IMR-90 (cell line): ENCODE data around the gene RSRC2. TPM values are rescaled to one million over a fixed set of nuclear protein-coding genes. Genes with fewer than 3 reads are reported as not detected.

Experiments used
- ATAC-seq: fragments of 200-7000 bp; cut with Tn5 transposase; 2 replicates; pipeline ENCODE4 v1.9.1; 2020; ENCODE audit warnings: low read depth, mild to moderate bottlenecking, moderate library complexity
- BruUV-seq: library from RNA; stranded (reverse); fragments of 400-500 nt; replicated peaks from 2 replicates; lab custom pipeline; 2021; lab: Mats Ljungman, UMichigan
- CTCF ChIA-PET: fragments of 300-600 bp; formaldehyde crosslinking; extraction: SDS; loops from one replicate; lab custom pipeline; 2021; ENCODE audit warnings: antibody characterized with exemption; lab: Yijun Ruan, JAX
- POLR2A ChIA-PET: fragments of 300-600 bp; sonication (Branson Sonifier 250); formaldehyde crosslinking; loops from one replicate; lab custom pipeline; 2022; ENCODE audit warnings: antibody characterized with exemption; ENCODE audit not compliant: unreplicated experiment; lab: Charles Lee
- DNase-seq: peaks from one replicate; pipeline ENCODE4 v3.0.0; 2013
- H2AFZ ChIP-seq: replicated peaks from 2 replicates; pipeline ENCODE3; 2013; ENCODE audit warnings: low read length, mild to moderate bottlenecking; ENCODE audit not compliant: poor library complexity
- H2AK5ac ChIP-seq: 2 replicates; pipeline ENCODE4 v1.6.1; 2013; ENCODE audit warnings: low read depth, low read length, inconsistent platforms
- H2AK9ac ChIP-seq: replicated peaks from 2 replicates; pipeline ENCODE3; 2013; ENCODE audit warnings: mild to moderate bottlenecking, low read depth, low read length, moderate library complexity; ENCODE audit not compliant: poor library complexity
- H2BK120ac ChIP-seq: 2 replicates; pipeline ENCODE4 v1.6.1; 2013; ENCODE audit warnings: low read depth, low read length, inconsistent platforms
- H2BK15ac ChIP-seq: 3 replicates; pipeline ENCODE4 v1.6.1; 2013; ENCODE audit warnings: low read depth, low read length, inconsistent platforms
- H2BK20ac ChIP-seq: 2 replicates; pipeline ENCODE4 v1.6.1; 2013; ENCODE audit warnings: low read depth, mild to moderate bottlenecking, inconsistent platforms, low read length, moderate library complexity
- H2BK5ac ChIP-seq: 2 replicates; pipeline ENCODE4 v1.6.1; 2013; ENCODE audit warnings: mild to moderate bottlenecking, low read depth, low read length, inconsistent platforms; ENCODE audit not compliant: poor library complexity, severe bottlenecking
- H3K14ac ChIP-seq: replicated peaks from 2 replicates; pipeline ENCODE4 v1.6.1; 2013; ENCODE audit warnings: low read depth, low read length, inconsistent platforms
- H3K18ac ChIP-seq: 2 replicates; pipeline ENCODE4 v1.6.1; 2013; ENCODE audit warnings: low read depth, low read length, control low read depth
- H3K23ac ChIP-seq: 2 replicates; pipeline ENCODE4 v1.6.1; 2013; ENCODE audit warnings: low read depth, low read length, inconsistent platforms
- H3K27ac ChIP-seq: 2 replicates; pipeline ENCODE4 v1.5.1; 2013; ENCODE audit warnings: mild to moderate bottlenecking, control low read depth, low read length; ENCODE audit not compliant: insufficient read depth
- H3K27me3 ChIP-seq: 2 replicates; pipeline ENCODE4 v1.6.1; 2013; ENCODE audit warnings: low read length; ENCODE audit not compliant: control insufficient read depth, insufficient read depth
- H3K36me3 ChIP-seq: 2 replicates; pipeline ENCODE4 v1.6.1; 2013; ENCODE audit warnings: low read length, mixed read lengths; ENCODE audit not compliant: control insufficient read depth, insufficient read depth
- H3K4ac ChIP-seq: 2 replicates; pipeline ENCODE4 v1.6.1; 2013; ENCODE audit warnings: low read depth, low read length, inconsistent platforms
- H3K4me1 ChIP-seq: 2 replicates; pipeline ENCODE4 v1.6.1; 2013; ENCODE audit warnings: low read length, mixed read lengths; ENCODE audit not compliant: control insufficient read depth, insufficient read depth
- H3K4me2 ChIP-seq: 2 replicates; pipeline ENCODE4 v1.6.1; 2013; ENCODE audit warnings: low read depth, mild to moderate bottlenecking, control low read depth, low read length, moderate library complexity
- H3K4me3 ChIP-seq: 2 replicates; pipeline ENCODE4 v1.5.1; 2013; ENCODE audit warnings: low read depth, mild to moderate bottlenecking, control low read depth, low read length, moderate library complexity; ENCODE audit not compliant: insufficient read depth
- H3K56ac ChIP-seq: 2 replicates; pipeline ENCODE4 v1.6.1; 2013; ENCODE audit warnings: low read length, inconsistent platforms; ENCODE audit not compliant: insufficient read depth; ENCODE audit errors: extremely low read depth
- H3K79me1 ChIP-seq, 2 experiments: 2 replicates each; pipeline ENCODE4 v1.6.1; 2013; ENCODE audit warnings: low read length in 2 of 2, inconsistent platforms in 1 of 2, low read depth in 1 of 2
- H3K9ac ChIP-seq: 2 replicates; pipeline ENCODE4 v1.6.1; 2013; ENCODE audit warnings: low read depth, low read length, control low read depth
- H3K9me1 ChIP-seq: 2 replicates; pipeline ENCODE4 v1.6.1; 2013; ENCODE audit warnings: low read length, inconsistent platforms; ENCODE audit not compliant: insufficient read depth
- H3K9me3 ChIP-seq: 2 replicates; pipeline ENCODE4 v1.6.1; 2013; ENCODE audit warnings: low read length; ENCODE audit not compliant: control insufficient read depth, insufficient read depth
- H4K20me1 ChIP-seq: 2 replicates; pipeline ENCODE4 v1.6.1; 2013; ENCODE audit warnings: low read length, inconsistent platforms; ENCODE audit not compliant: insufficient read depth
- H4K5ac ChIP-seq: 2 replicates; pipeline ENCODE4 v1.6.1; 2013; ENCODE audit warnings: mild to moderate bottlenecking, low read depth, low read length, control low read depth
- H4K8ac ChIP-seq, 2 experiments: 2 replicates each; pipeline ENCODE4 v1.6.1; 2013; ENCODE audit warnings: low read depth in 2 of 2, low read length in 2 of 2, control low read depth in 1 of 2, inconsistent platforms in 1 of 2
- H4K91ac ChIP-seq: 2 replicates; pipeline ENCODE4 v1.6.1; 2013; ENCODE audit warnings: low read depth, low read length, inconsistent platforms; ENCODE audit not compliant: insufficient read depth
- BHLHE40 ChIP-seq: fragments of 150-350 bp; IDR thresholded peaks from 2 replicates; pipeline ENCODE4 v1.6.1; 2016; ENCODE audit warnings: mild to moderate bottlenecking, low read depth, low read length
- WGBS, 2 experiments: methylation state at CpG; one replicate each; pipeline versions ENCODE4 v1.1.5 to v1.1.7; 2013; ENCODE audit warnings: missing lambda C conversion rate in 2 of 2; ENCODE audit not compliant: insufficient read length in 1 of 2; ENCODE audit errors: extremely low coverage in 2 of 2; 5-methylcytosine and 5-hydroxymethylcytosine counted together
- dilution Hi-C: fragments of 300-500 bp; cut with HindIII; formaldehyde crosslinking; loops from one replicate; pipeline ENCODE4 v1.14.3; 2018; ENCODE audit warnings: low sequenced_read_pairs; ENCODE audit not compliant: unreplicated experiment
- in situ Hi-C: fragments of 300-500 bp; cut with MboI; formaldehyde crosslinking; loops from 3 replicates; pipeline ENCODE4 v1.14.3; 2019; ENCODE audit warnings: low sequenced_read_pairs, inconsistent platforms, mixed read lengths
- intact Hi-C: fragments of 100-400 bp; cut with micrococcal nuclease; formaldehyde crosslinking; loops from 2 replicates; pipeline ENCODE4 v1.10.0; 2022
- polyA plus RNA-seq, 3 experiments: library from polyadenylated mRNA; depleted of rRNA; stranded (reverse); fragments of >200 nt; gene quantifications; 2 replicates each; pipeline ENCODE4 v1.2.3, GENCODE V29; 2012; ENCODE audit warnings: low replicate concordance in 1 of 3
- total RNA-seq: library from RNA; depleted of rRNA; stranded (reverse); fragments of >200 nt; gene quantifications from 2 replicates; pipeline ENCODE4 v1.2.3, GENCODE V29; 2012
- TF ChIP-seq, protein P1 (sequence below): fragments of 150-350 bp; IDR thresholded peaks from 2 replicates; pipeline ENCODE4 v1.6.1; 2017; ENCODE audit warnings: mild to moderate bottlenecking, antibody characterized with exemption, low read length, low read depth

Gene RSRC2
- total and polyA plus RNA-seq, 2 of the 4 experiments (the other 2 are of a cell fraction), result 18.6 to 31.5 TPM

DNA sequence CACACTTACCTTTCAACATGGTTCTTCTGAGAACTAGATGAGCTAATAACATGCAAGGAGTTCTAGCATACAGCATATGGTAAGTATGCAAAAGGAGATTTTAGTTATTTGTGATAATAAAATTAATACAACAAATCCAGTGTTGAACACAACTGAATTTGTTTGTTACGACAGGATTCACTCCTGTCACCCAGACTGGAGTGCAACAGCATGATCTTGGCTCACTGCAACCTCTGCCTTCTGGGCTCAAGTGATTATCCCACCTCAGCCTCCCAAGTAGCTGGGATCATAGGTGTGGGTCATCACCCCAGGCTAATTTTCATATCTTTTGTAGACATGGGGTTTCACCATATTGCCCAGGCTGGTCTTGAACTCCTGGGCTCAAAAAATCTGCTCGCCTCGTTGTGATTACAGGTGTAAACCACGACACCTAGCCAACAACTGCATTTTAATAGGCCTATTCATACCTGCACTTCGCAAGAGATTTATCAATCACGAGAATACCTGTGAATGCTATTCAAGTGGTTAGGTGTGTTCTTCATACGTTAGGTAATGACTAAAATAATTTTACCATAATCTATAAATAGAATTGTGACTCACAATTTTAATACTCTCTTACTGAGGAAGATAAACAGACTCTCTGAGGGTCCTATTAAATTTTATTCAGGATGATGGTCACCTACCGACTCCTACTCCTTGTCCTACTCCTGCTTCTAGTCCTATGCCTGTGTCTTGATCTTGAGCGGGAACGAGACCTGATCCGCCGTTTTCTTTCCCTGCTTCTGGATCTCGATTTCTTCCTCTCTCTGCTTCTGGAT is 10.0 kb downstream of the RSRC2 start:
- Histone ChIP-seq H2BK20ac (no peak overlapping the region), H2AK5ac (no peak overlapping the region), H3K4me3 (no peak overlapping the region), H3K4ac (no peak overlapping the region), H2AK9ac (no peak overlapping the region), H3K27ac (no peak overlapping the region), H3K23ac (no peak overlapping the region), H4K8ac (no peak overlapping the region), H3K9me3 (0 out of 2 replicates have a peak, but pooled peaks cover 2% of the 10 kb centered on the region), H2AFZ (no peak overlapping the region), H2BK5ac (no peak overlapping the region), H3K4me1 (peaks cover 6% of the 10 kb centered on the region; the same call in 1 of the 2 replicates), H3K4me2 (no peak overlapping the region), H4K20me1 (peaks cover 79% of the 10 kb centered on the region), H2BK15ac (no peak overlapping the region), H4K5ac (no peak overlapping the region), H3K27me3 (no peaks in the 10 kb centered on the region), H3K56ac (no peak overlapping the region), H3K18ac (no peak overlapping the region), H3K9me1 (peaks cover 3% of the 10 kb centered on the region), H3K36me3 (peaks cover 65% of the 10 kb centered on the region), H3K14ac (no peak overlapping the region), H4K91ac (no peak overlapping the region), H3K79me1 (peaks cover 35 to 61% of the 10 kb centered on the region in 2 experiments), H3K9ac (no peak overlapping the region), H2BK120ac (no peak overlapping the region)
- BruUV-seq, result no TSS peak
- ATAC-seq (no peak), DNase-seq (no peak)
- POLR2A ChIA-PET, result no interaction called here
- intact Hi-C loops (no loop called here), in situ Hi-C loops (no loop called here), dilution Hi-C loops (no loop called here)
- TF ChIP-seq, protein P1, sequence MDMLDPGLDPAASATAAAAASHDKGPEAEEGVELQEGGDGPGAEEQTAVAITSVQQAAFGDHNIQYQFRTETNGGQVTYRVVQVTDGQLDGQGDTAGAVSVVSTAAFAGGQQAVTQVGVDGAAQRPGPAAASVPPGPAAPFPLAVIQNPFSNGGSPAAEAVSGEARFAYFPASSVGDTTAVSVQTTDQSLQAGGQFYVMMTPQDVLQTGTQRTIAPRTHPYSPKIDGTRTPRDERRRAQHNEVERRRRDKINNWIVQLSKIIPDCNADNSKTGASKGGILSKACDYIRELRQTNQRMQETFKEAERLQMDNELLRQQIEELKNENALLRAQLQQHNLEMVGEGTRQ, result no peak
- TF ChIP-seq BHLHE40, result no peak
- CTCF ChIA-PET, result interaction anchor here (0.5 kb wide), 1 partner anchor 144 kb away, joined by 3 read pairs; no protein-coding TSS in a partner anchor
- WGBS, 2 experiments, result 99% methylated on average over 8 of the region's 13 CpGs; no CpG with 5 or more reads in 1 of the 2 experiments
